HG02943 (cell line): Measurements from ENCODE around the gene LLGL2.
"Not testable (repeated sequence)": the region's sequence is repeated elsewhere in the genome, so short reads cannot be mapped to it uniquely, and the experiment has no call there.

Experiments used
- ATAC-seq: cut with Tn5 transposase; IDR thresholded peaks from one replicate; pipeline ENCODE4 v1.9.1; 2021; ENCODE audit warnings: mild to moderate bottlenecking, low read depth, moderate library complexity; ENCODE audit not compliant: unreplicated experiment

Gene LLGL2

DNA sequence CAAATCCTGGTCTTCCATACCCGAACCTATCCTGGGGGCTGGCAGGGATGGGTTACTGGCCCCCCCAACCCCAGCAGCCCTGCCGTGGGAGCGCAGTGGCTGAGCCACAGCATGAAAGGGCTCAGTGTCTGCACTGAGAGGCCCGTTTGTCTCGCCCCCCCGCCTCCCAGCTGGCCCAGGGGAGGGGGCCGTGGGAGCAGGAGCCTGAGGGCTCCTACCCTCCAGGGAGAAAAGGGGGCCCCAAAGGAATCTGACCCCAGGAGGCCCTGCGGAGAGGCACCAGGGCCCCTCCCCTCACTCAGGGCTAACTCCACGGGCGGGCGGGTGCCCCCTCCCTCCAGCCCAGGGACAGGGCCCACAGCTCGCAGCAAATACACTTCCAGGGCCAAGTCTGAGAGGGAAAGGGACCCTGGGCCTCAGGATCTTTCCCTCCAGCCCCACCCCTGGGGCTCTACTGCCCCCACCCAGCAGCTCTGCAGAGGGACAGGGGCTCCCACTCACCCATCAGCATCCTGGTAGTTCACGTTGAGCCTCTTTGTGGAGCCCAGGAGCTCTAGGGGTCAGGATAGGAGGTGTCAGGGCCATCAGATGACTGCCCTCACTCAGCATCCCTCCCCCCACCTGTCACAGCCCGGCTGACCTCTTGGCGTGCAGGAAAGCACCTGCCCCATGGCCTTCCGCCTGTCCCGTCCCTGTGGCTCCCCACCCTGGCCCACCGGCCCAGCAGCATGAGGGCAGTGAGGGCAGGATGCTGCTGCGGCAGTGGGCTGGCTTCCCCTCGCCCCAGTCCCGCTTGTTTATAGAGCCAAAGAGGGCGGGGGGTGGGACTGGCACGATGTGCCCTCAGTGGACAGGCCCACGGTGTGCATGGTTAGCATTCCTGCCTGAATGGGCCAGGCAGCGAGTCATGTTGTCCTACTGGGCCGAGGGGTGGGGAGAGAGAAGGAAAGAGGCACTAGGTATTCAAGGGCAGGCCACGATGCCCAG lies 17.5 kb upstream of the LLGL2 start:
- no peak for ATAC-seq

DNA sequence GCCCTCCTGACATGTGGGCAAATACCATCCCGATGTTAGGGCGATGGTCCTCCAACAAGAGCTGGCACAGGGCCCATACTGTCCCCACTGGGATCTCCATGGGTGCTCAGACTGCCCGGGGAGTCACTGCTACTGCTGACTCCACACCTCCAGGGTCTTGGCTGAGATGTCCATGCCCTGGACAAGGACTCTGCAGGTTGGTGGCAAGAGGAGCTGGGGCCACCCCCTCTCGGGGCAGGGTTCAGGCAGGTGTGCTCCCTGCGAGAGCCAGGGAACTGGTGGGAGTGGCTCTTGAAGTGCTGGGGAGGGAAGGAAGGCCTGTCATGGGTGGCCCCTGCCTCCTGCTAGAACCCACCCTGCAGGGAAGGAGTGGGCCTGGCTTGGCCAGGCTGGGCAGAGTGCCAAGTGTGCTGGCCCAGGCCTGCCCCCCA lies 16.6 kb upstream of the LLGL2 start:
- no peak for ATAC-seq

DNA sequence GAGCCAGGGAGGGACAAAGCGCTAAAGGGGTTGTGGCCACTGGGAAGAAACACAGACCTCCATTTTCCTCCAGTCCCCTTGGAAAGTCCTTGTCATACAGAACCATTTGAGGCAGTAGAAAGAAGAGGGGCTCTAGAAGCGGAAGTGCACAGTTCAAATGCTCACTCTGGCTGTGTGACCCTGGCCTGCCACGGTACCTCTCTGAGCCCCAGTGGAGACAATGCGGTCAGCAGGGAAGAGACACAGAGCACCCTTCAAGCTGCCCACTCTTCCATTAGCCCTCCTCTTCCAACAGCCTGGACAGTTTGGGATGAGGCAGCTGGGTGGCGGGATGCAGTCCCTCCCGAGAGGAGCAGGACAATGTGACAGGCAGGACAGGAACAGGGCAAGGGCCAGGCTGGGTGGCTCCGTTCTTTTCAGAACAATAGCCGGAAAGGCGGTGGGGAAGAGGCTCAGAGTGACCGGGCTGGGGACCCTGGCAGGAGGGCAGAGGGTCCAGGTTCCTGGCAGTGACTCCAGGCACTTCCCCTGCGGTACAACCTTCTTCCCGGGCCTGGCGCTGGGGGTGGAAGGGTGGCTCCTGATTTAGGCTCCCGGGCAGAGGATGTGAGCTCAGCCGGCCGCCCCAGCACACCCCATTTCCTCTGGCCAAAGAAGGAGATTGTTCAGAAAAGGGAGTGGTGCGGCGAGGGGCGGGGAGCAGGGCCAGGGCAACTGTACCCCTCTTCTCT lies 15.8 kb upstream of the LLGL2 start:
- no peak for ATAC-seq

DNA sequence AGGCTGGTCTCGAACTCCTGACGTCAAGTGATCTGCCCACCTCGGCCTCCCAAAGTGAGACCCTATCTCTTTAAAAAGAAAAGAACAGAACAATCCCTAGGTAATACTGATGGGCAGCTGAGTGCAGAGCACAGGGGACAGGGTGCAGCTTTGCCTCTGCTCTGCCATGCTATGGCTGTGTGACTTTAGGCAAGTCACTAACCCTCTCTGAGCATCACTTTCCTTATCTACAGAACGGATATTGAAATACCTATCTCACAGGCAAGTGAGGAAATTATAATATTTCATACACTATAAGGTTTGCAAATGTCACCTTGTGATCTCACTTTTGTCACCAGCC lies 14.3 kb upstream of the LLGL2 start:
- no peak for ATAC-seq

DNA sequence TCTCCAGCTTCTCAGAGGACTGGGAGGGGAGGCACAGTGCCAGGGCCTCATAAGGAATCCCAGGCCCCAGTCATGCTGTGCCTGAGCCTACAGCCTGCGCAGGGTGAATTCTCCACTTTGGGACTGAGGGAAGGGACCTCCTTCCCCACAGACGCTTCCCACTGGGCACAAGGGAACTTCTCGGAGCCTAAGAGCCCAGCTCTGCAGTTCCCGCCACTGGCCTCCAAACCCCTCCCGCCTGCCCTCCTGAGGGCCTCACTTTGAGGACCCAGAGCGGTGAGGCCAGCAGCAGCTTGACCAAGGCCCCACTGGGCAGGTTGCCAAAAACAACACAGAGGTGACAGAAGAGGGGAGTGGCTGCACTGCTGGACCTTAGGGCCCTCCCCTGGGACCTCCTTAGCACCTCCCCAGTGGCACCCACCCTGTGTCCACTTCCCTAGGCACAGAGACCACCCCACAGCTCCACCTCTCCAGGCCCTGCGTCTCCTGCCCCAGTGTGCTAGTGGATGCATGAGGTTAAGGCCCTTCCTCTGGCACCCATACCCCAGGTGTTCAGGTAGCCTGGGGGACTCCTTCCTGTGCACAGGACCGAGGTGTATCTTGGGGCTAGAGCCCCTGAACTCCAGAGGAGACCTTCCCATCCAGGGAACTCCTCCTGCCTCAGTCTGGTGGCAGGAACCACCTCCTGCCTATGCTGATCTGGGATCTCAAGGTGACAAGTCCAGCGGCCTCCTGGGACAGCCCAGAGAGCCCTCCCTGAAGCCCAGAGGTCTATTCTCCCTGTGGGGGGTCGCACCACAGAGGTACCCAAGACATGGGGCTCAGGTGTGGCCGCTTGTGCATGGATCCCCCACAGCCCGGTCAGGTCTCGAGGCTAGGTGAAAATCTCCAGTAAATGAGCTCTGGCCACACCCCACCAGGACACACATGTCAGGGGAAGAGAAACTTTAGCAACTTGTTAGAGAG lies 13.6 kb upstream of the LLGL2 start:
- no peak for ATAC-seq

DNA sequence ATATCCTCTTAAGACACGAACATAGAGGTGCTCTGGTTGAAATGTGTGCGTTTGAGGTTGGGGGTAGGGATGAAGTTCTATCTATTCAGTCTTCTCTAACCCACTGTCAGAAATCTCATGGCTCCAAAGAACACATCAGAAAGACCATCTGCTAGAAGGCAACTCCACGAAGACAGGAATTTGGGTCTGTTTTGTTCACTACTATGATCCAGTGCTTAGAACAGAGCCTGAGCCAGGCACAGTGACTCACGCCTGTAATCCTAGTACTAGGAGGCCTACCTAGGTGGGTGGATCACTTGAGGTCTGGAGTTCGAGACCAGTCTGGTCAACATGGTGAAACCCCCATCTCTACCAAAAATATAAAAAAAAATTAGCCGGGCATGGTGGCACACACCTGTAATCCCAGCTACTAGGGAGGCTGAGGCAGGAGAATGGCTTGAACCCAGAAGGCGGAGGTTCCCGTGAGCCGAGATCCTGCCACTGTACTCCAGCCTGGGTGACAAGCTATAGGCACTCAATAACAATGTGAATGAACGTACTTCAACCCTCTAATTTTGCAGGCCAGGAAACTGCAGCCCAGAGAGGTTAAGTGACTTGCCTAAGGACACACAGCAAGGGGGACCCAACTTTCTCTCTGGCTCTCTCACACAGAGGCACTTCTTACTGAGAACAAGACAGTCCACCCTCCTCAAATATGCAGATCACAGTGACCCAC lies 12.4 kb upstream of the LLGL2 start:
- ATAC-seq: no peak

DNA sequence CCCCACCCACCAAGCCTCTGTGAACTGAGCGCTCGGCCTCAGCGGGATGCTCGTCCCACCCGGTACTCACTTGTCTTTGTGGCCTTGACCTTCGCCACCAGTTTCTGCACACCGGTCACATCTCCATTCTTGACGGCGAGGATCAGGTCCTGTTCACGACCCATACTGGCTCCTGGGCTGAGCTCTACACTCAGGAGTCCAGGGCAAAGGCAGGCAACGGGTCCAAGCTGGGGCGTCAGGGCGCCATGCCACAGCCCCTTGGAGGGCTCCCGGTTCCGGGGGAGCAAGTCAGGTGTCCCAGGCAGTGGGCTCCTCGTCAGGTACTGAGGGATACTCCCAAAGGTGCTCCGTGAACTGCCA lies 11.9 kb upstream of the LLGL2 start:
- no peak for ATAC-seq

DNA sequence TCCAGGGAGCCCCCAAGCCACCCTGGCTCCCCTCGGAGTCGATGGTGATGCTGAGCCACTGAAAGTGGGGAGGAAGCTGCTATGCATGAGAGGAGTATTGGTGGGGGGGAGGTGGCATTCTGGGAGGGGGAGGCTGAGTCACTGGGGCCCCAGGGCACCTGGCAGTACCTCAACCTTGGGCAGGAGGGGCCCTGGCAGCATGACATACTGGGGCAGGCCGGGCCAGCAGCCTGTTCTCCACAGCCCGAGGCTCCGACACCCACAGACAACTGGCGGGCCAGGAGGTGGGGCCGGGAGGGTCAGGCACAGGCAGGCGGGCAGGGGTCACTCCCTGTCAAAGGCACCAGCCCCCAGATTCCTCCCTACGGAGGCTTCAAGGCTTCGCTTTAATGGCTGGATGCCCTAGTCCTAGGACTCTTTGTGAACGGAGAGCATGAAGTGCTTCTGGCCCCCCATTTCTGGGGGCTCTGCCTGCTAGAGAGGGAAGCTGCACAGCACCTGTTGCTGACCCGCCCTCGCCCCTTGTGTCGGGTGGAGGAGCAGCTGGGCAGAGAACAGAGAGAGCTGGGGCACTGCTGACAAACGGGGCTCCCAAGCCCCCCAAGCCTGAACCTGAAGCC lies 11.1 kb upstream of the LLGL2 start:
- ATAC-seq: no peak

DNA sequence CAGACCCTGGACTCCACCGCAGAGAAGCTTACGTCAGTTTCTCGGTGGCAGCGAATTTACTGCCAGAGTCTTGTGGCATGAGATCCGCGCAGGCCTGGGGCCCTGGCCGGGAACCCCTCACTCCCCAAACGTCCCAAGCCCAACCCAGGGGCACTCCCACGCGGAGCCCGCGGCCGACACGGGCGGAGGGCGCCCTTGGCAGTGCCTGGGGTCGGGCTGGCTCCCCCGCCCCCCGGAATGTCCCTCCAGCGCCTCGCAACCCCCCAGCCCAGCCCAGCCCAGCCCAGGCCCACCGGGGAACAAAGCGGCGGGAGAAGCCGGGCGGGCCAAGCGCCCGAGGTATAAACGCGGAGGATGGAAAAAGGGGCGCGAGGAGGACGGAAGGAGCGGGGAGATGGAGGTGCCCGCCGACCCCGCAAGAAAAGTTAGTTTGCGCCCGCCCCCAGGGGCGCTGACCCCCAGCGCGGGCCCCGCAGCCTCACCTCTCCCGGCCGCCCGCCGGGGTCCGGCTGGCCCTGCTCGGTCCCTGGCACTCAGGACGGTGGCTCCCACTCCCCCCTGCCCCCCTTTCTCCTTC lies 10.5 kb upstream of the LLGL2 start:
- ATAC-seq: no peak

DNA sequence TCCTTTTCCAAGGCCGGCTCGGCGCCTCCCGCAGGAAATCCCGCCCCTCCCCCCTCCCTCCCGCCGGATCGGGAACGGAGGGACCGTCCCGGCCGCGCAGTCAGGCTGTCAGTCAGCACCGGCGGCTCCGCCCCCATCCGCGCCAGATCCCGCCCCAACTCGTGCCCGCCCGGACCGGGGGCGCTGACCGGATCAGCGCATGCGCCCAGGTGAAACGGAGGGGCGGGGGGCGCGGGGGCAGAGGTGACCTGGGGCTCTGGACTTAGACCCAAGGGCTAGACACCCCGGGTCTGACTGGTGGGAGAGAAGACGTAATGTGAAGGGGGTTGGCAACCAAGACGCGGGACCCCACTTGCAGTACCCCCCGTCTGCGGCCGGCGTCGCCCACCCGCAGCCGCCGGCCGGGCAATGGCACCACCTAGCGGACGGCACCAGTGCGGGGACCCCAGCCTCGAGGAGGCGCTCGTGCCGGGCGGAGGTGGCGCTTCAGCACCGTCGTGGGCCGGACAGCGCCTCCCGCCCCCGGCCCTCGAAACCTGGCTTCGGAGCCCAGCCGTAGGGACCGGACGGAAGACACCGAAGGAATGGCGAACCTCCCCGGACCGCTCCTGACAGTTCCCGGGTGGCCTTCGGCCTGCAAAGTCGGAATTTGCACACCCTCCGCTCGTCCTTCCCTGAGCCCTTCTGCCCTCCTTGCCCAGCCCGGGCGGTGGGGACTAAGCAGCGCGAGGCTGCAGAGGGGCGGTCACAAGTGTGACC lies 9.8 kb upstream of the LLGL2 start, which contains the start of gene CASKIN2:
Gene CASKIN2 (minus strand): TSS at position 42 of the 759 bp plus-strand sequence. CDS start 1,733 bp downstream, outside the sequence.
- ATAC-seq: peak; percentile 41

DNA sequence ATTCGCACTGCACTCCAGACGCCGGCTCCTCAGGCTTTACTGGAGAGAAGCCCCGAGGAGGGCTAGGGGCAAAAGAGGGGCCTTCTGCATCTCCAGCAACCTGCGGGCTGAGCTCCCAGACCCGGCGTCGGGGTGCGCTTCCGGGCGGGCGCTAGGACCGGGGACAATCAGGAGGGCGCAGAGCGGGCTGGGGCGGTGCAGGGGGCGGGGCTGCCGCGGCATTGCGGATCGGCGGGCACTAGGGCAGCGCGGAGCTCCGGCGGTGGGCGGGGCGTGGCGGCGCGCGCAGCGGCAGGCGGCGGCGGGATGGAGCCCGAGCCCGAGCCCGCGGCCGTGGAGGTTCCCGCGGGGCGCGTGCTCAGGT lies 9.3 kb upstream of the LLGL2 start, which contains the start of gene TSEN54:
Gene TSEN54 (plus strand): TSS at position 274 of the 364 bp plus-strand sequence. CDS start 33 bp downstream, at position 307.
- ATAC-seq: peak; percentile 60

DNA sequence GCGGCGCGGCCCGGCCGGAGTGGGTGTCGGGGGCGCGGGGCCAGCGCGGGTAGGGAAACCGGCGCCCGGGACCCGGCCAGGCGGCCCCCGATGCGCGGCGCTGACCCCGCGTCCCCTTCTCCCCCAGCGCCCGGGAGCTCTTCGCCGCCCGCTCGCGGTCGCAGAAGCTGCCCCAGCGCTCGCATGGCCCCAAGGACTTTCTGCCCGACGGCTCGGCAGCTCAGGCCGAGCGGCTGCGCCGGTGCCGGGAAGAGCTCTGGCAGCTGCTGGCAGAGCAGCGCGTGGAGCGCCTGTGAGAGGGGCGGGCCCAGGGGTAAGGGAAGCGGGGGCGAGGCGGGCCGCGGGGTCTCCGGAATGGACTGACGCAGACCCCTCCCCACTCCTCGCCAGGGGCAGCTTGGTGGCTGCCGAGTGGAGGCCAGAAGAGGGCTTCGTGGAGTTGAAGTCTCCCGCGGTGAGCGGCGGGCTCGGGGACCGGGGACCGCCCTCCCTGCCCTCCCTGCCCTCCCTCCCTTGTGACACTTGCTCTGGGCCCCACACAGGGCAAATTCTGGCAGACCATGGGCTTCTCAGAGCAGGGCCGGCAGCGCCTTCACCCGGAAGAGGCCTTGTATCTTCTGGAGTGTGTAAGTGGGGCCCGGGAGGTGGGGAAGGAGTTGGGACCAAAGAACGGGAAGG lies 8.7 kb upstream of the LLGL2 start:
- no peak for ATAC-seq

DNA sequence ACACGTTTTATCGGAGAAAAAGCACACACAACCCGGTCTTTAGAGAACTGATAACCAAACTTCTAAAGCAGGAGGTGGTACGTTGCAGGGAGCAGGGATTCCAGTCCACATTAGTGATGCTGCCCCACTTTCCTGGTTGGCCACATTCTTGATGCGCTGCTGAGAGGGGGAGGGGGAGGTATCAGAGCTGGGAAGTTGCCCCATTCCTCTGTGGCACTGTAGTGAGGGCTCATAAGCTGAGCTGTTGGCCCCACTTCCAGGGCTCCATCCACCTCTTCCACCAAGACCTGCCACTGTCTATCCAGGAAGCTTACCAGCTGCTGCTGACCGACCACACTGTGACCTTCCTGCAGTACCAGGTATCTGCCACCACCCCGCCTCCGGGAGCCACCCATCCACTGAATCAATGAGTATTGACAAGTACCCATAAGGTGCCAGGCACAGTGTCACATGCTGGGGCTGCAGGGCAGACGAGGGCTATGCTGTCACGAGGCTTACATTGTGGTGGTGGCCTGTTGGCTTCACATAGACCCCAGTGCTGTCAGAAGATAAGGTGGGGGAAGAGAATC lies 8.1 kb upstream of the LLGL2 start:
- ATAC-seq: no peak

DNA sequence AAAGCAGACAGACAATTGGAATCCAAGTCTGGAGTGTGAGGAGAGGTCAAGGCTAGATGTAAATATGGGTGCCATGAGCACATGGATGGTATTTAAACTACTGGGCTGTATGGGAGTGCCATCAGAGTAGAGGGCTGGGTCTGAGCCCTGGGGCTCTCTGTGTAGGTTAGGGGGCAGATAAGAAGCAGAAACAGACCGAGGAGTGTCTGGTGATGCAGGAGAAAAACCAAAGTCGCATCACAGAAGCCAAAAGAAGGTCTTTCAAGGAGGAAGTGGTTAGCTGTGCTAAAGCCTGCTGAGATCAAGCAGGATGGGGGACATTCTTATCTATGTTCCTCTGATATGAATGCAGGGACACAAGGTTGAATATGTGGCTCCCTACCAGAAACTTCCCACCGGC lies 7.3 kb upstream of the LLGL2 start:
- ATAC-seq: no peak

DNA sequence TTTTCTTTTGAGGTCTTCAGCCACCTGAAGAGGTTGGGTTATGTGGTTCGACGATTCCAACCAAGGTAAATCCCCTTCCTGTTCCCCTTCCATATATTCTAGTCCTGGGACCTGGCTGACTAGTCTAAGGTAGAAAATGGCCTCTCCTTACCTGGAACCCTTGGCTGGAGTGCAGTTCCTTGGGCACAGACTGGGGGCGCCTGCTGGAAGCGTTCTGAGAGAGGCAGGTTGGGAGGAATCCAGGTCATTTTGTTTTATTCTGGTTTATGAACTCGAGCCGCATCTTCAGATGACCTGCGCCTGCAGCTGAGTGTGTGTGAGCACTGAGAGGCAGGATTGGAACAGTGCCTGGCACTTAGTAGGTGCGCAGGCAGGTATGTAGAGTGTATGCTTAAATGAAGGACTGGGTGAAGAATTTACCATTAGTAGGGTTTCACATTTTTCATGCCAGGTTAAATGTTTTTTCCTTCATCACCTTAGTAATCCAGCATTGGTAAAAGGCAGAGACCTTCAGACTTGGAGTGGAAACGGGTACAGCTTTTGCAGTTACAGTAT lies 6.4 kb upstream of the LLGL2 start:
- no peak for ATAC-seq

DNA sequence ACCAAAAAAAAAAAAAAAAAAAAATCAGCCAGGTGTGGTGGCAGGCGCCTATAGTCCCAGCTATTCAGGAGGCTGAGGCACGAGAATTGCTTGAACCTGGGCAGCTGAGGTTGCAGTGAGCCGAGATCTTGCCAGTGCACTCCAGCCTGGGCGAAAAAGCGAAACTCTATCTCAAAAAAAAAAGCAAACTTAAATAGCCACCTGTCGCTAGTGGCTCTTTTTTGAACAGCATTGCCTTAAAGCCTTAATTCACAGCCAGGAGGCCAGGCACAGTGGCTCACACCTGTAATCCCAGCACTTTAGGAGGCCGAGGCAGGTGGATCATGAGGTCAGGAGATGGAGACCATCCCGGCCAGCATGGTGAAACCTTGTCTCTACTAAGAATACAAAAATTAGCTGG lies 5.1 kb upstream of the LLGL2 start:
- ATAC-seq: not testable (repeated sequence)

DNA sequence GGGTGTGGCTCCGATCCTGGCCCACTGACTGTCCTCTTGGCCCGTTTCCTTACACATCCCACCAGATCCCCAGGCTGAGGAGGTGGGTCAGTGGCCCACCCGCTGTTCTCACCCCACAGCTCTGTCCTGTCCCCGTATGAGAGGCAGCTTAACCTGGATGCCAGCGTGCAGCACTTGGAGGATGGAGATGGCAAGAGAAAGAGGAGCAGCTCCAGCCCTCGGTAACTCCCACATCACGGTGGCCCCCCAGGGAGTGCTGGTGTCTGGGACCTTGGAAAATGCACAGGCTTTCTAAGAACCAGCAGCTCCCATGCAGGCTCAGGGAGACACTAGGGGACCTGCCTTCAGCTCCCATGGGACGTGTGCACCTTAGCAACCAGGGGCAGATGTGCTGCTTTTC lies 4.2 kb upstream of the LLGL2 start:
- no peak for ATAC-seq
